Measurements from ENCODE around the gene ADAMTSL4.
A peak's percentile ranks its signal among the peaks of the same experiment; 100 is the strongest.

Gene ADAMTSL4

DNA sequence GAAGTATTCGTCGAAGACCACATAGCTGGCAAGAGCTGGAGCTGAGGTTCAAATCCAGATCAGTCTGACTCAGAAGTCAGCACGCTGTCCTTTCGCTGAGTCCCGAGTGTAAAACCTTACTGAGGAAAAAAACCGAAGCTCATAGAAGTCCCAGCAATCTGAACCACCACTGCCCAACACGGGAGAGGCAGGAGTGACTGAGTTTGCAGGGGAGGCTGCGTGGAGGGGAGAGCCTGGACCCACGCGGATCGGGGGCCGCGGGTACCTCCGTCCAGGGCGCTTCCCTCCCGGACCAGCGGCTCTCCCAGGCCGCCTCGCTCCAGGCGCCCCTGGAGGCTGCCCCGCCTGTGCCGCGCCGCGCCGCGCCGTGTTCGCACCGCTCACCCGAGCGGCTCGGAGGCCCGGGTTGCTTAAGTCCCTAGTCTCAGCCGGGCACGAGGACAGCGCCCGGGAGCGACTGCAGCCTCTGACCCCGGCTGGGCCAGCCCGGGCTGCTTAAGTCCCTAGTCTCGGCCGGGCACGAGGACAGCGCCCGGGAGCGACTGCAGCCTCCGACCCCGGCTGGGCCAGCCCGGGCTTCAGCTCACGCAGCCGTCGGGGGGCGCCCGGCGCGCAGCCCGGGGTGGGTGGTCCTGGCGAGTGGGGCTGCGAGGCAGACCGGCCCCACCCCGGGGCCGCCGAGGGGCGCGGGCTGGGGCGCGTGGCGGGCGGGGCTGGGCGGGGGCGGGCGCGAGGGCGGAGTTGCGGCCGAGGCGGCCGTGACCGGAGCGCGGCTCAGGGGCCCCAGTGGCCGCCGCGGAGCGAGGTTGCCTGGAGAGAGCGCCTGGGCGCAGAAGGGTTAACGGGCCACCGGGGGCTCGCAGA lies at the start of gene ADAMTSL4:
TSS of gene ADAMTSL4 (plus strand) at position 777 of the 864 bp plus-strand sequence. CDS start 2,881 bp downstream, outside the sequence.
- DNase-seq (ENCODE audit: low read depth) = no peak

DNA sequence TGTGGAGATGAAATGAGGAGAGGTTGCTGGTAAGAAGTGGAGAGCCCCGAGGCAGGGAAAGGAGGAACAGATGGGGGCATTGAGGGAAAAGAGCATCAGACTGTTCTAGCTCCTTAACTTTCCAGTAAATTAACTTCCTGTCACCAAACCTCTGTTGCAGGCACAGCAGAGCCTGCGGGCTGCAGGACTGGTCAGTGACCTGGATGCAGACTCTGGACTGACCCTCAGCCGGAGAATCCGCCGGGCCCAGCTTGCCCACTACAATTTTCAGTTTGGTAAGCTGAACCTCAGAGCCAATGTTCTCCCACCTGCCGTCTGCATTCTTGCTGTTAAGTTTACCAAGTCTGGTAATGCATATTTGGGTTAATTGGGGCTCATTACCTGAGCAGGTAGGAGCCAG lies 43.8 kb upstream of the ADAMTSL4 start:
- no peak for DNase-seq (ENCODE audit: low read depth)

DNA sequence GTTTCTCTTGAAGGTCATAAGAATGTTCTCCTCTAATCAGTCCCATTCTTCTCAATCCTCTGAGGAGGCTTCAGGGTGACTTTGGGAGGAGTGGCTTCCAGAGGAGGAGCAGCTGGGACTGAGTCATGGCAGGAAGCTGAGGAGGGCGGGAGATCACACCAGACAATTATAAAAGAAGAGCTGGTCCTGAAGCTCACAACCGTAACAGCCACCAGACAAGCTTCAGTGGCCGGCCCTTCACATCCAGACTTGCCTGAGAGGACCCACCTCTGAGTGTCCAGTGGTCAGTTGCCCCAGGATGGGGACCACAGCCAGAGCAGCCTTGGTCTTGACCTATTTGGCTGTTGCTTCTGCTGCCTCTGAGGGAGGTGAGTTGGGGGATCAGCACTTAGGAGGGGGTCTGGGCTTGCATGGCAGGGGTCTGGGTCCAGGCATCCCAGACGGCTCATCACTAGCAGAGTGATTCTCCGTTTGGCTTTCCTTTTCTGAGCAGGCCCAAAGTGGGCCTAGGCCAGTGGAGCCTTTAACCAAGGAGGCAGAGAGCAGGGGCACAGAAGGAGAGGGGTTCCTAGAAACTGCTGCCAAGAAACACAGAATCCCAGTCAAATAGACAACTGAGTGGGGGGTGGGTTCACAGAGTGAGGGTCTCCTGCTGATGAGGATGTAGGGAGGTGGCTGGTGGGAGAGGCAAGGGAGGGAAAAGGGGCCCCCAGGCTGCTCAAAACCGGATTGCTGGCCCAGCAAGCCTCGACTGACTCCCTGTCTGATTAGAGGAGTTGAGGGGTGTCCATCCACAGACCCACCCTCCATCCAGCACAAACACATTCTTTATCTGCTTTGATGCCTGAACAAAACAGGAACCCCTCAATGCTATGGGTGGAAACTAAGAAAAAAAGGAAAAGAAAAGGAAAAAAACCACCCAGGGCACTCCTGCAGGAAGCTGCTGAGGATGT lies 41.0 kb upstream of the ADAMTSL4 start, which contains the start of gene ECM1:
TSS of gene ECM1 (plus strand) at position 198 of the 953 bp plus-strand sequence. CDS start at position 299, 101 bp downstream.
- peak; percentile 71 for DNase-seq (ENCODE audit: low read depth)

- DNase-seq (ENCODE audit: low read depth) = no peak
Observed at GRCh38 chr1:150508982-150509381, 40.2 kb upstream of the ADAMTSL4 start.

DNA sequence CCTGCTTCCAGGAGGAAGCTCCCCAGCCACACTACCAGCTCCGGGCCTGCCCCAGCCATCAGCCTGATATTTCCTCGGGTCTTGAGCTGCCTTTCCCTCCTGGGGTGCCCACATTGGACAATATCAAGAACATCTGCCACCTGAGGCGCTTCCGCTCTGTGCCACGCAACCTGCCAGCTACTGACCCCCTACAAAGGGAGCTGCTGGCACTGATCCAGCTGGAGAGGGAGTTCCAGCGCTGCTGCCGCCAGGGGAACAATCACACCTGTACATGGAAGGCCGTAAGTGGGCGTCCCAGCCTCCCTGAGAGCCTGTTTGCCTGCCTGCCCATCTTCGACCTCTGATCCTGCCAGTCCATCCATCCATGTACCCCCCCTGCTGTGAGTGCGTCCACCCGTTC lies 37.7 kb upstream of the ADAMTSL4 start:
- no peak for DNase-seq (ENCODE audit: low read depth)

- no peak for DNase-seq (ENCODE audit: low read depth)
Observed at GRCh38 chr1:150511985-150512660, 37.1 kb upstream of the ADAMTSL4 start.

GRCh38 chr1:150512846-150513245 lies 36.4 kb upstream of the ADAMTSL4 start:
- DNase-seq (ENCODE audit: low read depth) = no peak

- DNase-seq (ENCODE audit: low read depth) = no peak
Observed at GRCh38 chr1:150513351-150513791, 35.8 kb upstream of the ADAMTSL4 start.

GRCh38 chr1:150514260-150514659 lies 34.9 kb upstream of the ADAMTSL4 start:
- no peak for DNase-seq (ENCODE audit: low read depth)

DNA sequence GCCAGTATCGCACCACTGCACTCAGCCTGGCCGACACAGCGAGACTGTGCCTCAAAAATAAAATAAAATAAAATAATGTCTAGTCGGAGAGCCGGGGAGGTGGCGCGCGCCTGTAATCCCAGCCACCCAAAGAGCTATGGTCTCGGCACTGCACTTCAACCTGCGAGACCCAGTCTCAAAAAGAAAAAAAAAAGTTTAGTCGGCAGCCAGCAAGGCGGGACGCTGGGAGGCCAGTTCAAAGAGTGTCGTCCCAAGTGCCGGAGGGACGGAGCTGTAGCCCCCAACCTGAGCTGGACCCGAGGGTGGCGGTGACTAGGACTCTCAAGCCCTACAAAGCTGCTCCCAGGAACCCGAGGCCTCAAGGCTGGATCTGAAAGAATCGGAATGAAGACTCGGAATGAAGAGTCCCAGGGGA lies 34.3 kb upstream of the ADAMTSL4 start:
- no peak for DNase-seq (ENCODE audit: low read depth)

GRCh38 chr1:150515328-150516049 lies 33.7 kb upstream of the ADAMTSL4 start, which contains the start of gene FALEC:
FALEC (plus strand) TSS chr1:150515752.
- DNase-seq (ENCODE audit: low read depth) = peak; percentile 70

DNA sequence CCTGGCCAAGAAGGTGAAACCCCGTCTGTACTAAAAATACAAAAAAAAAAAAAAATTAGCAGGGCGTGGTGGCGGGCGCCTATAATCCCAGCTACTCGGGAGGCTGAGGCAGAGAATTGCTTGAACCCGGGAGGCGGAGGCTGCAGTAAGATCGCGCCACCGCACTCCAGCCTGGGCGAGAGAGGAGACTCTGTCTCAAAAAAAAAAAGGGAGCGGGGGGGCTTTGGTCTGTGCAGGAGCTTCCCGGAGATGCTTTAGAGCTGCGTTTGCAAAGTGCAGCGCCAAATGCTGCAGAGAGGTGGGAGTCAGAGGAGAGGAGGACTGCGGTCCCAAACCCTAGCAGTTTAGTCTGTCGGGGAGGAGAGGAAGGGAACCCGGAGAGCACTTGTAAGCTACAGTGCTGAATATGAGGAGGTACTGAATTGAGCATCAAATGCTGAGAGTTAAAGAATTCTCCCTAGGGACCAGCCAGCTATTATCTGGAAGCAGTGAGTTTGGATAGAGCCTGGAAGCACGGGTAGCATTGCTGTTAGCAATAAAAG lies 33.1 kb upstream of the ADAMTSL4 start:
- DNase-seq (ENCODE audit: low read depth) = no peak

GRCh38 chr1:150516616-150517015 lies 32.6 kb upstream of the ADAMTSL4 start:
- no peak for DNase-seq (ENCODE audit: low read depth)

DNA sequence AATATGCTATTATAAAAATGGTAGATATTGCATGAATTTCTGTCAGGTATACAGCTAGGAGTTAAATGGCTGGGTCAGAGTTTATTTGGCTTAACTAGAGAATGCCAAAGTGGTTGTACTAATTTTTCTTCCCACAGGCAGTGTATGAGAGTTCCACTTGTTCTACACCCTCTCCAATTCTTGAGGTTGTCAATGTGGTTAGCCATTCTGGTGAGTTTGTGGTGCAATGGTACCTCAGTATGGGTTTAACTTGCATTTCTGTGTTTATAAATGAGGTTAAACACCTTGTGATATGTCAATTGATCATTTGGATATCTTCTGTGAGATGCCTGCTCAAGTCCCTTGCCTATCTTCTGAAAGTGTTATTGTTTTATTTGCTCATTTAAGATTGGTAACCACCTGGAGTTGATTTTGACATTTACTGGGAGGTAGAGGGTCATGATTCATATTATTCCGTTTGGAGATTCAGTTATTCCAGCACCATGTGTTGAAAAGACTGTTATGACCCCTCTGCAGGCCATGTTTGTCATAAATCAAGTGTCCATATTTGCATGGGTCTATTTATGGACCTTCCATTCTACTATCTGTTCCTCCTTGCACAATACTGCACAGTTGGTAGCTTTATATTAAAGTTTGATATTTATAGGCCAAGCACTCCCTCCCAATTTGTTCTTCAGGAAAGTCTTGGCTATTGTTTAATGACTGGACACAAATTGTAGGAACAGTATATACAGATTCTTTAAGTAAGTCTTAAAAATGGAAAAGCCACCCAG lies 27.8 kb upstream of the ADAMTSL4 start:
- no peak for DNase-seq (ENCODE audit: low read depth)

- no peak for DNase-seq (ENCODE audit: low read depth)
Observed at GRCh38 chr1:150525348-150525747, 23.9 kb upstream of the ADAMTSL4 start.

DNA sequence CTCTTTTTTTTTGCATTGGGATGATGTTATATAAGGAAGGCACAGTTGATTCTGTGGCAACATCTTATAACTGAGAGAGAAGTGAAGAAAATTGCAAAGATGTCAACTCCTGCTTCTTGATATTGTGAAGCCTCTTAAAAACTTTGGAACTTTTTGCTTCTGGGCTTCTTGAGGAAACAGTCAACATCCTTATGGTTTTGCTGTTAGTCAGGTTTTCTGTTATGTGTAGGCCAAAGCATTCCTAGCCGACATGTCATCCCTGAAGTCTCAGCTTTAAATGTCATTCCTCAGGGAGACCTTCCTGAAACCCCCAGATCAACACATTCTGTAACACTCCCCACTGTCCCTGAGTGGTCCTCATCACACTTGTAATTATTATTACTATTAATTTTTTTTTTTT lies 21.0 kb upstream of the ADAMTSL4 start:
- no peak for DNase-seq (ENCODE audit: low read depth)

DNA sequence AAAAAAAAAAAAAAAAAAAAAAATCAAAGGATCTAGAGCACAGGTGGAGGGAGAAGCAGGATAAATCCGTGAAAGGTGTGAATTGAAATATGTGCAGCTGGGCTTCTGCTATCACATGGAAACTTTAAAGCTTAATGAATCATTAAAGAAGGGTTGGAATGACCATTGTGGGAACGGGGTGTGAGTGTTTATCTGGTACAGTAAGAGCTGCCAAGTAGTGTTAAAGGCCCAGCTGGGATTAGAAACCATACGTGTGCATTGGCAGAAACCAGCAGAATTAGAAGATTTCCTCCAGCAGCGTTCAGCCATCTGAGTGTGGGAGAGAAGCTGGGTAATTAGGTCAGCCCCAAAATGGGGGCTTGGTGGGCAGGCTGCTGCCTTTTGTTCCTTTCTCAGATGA lies 20.2 kb upstream of the ADAMTSL4 start:
- no peak for DNase-seq (ENCODE audit: low read depth)

DNA sequence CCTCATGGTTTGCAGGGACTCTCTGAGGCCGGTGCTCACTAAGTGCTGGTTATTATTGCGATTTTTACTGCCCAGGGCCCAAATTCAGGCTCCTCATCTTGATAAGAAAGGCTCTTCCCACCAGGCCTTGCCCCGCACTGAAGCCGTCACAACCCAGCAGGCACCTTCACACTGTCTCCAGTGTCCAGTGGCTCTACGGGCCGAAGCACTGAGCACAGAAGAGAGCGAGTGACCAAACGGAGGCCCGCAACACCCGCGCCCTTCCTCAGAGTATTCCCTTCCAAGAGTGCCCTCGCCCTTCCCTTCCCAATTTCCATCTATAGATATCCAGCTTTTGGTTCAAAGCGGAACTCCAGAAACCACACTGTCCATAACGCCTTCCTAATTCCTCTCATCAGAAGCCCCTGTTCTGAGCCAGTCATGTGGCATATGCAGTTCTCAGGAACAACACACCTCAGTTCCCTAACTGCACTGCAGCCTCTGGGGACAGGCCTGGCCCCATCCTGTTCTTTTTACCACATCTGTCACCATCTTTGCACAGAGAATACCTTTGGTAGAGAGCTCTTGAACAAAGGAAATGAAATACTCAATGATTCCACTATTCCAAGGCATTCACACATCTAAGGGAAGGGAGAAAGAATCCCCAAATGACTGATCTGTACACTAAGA lies 18.6 kb upstream of the ADAMTSL4 start:
- DNase-seq (ENCODE audit: low read depth) = no peak

DNA sequence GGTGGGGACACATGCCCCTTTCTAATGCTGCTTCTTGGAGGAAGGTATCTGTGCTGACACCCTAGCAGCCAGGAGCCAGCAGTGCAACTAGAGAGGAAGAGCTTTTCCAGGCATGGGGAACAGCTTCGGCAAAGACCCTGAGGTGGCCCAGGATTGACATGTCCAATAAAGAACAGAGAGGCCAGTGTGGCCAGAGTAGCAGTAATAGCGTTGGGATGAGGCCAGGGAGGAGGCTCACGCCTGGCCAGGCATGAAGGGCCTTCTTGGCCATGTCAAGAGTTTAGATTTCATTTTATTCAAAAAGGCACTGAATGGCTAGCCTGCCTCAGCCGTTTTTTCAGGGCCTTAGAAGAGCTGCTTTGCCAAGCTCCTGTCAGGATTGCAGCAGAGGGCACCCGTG lies 16.3 kb upstream of the ADAMTSL4 start:
- DNase-seq (ENCODE audit: low read depth) = no peak

DNA sequence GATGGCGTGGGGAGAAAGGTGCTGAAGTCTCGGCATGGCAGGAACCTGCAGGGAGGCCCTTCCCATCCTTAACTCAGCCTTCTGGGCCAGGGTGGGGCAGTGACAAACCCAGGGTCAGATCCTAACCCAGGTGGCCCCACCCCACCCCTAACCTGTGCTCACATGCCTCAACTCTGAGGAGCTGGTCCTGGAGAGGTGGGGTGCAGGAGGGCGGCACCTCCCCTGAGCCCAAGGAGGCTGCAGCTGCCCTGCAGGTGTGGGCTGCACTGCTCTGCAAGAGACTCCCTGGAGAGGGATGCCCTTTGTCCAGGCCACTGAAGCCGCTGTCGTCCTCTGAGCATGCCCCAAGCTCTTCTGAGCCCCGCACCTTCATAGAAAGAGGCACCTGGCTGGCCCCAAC lies 15.2 kb upstream of the ADAMTSL4 start:
- DNase-seq (ENCODE audit: low read depth) = no peak

Measured in HS-5 (cell line).